ENCODE results near the gene TAF6. TPM values are rescaled to one million over a fixed set of nuclear protein-coding genes. Genes with fewer than 3 reads are reported as not detected.

Gene TAF6
- 31.9 TPM for total RNA-seq
- long read RNA-seq, transcript TAF6-211 (15 exons, 2,464 nt) = major isoform, 12 of 30 reads
- long read RNA-seq, partial matches to known transcripts = 10 of 30 reads
- long read RNA-seq, other reads (novel, unspliced or antisense) = 5 of 30 reads

DNA sequence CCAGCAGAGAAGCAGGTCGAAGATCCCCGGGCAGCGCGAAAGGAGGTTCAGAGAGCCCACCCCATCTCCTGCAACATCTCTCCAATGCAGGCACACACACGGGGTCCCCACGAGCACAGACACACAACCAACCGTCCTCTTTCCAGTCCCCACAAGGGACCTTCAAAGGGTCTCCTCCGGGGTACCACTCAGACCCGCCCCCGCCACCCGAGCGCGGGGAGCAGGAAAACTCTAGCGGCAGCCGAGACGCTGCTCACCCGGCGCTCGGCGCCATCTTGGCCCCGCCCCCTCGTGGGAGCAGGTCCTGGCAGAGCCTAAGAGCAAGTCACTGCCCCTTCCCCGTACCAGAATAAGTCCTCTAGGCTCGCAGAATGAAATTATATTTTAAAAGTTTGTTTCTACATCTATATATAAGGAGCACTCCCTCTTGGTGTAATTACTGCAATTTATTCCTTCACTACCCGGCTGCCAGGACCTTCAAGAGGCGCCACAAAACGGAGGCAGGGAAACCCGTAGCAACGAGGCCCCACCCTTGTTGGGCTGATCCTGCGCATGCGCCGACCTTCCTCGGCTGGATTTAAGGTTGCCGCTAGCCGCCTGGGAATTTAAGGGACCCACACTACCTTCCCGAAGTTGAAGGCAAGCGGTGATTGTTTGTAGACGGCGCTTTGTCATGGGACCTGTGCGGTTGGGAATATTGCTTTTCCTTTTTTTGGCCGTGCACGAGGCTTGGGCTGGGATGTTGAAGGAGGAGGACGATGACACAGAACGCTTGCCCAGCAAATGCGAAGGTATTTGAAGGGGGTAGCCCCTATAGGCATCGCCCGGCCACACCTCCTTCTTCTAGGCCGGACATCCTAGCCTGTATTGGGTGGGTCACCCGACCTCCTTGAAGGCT lies at the start of gene TAF6, which contains the start of gene CNPY4:
TAF6 (minus strand) TSS at position 287 of the 898 bp plus-strand sequence. CDS start 5,149 bp downstream, outside the sequence.
CNPY4 (plus strand) TSS at position 563 of the 898 bp plus-strand sequence; CDS start at position 674, 111 bp downstream.
- peak; percentile 97 for DNase-seq
- peak; percentile 94 for ATAC-seq
- intact Hi-C loops (cut with micrococcal nuclease) = no loop called here

DNA sequence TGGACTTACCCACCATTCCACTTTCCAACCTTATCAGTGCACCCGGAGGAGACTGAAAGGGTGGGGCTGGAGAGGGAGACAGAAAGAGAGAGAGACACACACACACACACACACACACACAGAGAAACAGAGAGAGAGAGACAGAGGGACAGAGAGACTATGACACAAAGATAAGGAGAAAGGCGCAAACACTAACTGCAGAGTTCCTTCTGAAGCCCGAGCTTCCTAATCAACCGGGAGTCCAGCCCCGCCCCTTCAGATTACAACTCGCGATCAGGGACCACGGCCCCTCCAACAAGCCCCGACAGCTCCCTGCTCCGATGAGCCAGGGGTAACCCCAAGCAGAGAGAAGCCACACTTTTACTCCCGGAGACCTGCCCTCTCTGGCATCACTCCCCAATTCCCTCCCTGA lies 48.8 kb upstream of the TAF6 start:
- intact Hi-C loops (cut with micrococcal nuclease) = no loop called here
- ATAC-seq = peak; percentile 50
- no peak for DNase-seq

DNA sequence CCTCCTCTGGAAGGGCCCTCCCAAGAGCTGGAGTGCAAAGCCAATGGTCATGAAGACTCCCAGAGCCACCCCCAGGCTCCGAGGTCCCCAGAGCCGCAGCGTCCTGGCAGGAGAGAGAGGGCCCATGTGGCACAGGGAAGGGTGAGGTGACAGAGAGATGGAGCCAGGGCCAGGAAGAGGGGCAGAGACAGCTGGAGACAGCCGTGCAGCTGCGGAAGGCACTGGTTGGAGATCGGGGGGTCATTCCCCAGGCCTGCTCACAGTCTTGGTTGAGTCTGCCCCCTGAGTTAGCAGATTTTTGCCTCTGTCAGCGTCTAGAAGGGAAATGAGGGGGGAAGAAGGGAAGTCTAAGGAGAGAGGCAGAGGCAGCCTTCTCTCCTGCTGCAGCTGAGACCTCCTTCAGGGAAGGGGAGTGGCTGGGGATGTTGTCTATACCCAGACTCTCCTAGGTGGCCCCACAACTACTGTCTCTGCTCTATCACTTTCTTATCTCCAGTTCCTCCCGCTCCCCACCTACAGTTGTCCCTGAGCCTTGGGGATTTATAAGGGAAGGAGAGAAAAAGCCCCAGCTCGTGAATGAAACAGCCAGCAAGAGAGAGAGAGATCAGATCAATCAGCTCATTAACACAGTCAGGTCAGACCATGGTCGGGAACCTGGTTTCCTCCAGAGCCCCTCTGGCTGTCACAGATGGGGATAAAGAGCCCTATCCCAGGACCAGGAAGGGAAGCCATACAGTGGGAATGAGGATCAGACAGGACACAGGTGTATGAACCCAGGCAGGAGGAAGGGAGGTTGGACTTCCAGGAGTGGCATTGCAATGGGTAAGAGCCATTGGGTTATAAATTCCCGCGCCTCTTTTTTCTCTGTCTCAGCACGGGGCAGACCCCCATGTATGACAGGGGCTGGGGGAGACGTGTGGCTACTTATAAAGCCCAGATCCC lies 48.1 kb upstream of the TAF6 start:
- DNase-seq (no peak), ATAC-seq (no peak)
- intact Hi-C loops (cut with micrococcal nuclease) = no loop called here

DNA sequence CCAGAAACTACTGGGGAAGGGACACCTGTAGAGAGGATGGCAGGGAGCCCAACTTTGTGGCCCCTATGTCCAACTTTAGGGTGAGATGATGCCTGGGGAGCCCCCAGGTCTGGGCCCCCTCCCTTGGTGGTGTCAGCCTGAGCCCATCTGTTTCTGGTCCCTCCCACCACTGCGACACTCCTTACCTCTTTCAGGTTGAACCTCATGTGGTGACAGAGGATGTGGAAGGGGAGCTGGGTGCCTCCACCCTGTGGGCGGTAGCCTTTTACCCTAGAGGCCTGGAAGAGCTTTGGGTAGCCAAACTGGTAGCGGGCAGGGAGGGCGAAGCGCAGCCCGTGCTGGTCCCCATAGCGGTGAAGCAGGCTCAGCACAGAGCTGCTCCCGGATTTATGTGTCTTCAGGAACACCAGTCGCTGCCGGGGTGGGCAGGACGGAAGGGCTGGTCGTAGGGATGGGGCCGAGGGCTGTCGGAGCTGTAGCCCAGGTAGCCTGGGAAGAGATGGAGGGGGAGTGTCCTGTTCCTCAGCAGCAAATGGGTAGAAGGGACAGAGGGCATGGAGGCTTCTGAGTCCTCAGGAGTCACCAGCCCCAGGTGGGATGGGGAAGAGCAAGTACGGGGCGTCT lies 47.3 kb upstream of the TAF6 start:
- intact Hi-C loops (cut with micrococcal nuclease) = no loop called here
- no peak for DNase-seq
- no peak for ATAC-seq

DNA sequence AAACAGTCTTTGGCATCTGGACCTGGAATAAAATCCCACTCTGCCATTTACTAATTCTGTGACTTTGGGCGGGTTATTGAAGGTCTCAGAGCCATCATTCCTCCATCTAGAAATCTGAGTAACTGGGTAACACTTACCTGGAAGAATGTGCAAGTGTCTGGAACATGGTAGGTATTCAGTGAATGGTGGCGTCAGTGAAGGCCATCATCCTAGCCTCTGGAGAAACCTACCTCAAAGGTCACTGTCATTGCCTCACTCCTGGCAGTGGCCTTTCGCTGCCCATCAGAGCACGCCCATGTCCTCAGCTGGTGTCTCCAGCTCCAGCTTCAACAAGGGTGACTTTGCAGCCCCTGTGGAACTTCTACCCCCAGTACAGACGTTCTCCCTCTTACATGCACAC lies 44.7 kb upstream of the TAF6 start:
- ATAC-seq (no peak), DNase-seq (no peak)
- intact Hi-C loops (cut with micrococcal nuclease) = no loop called here

DNA sequence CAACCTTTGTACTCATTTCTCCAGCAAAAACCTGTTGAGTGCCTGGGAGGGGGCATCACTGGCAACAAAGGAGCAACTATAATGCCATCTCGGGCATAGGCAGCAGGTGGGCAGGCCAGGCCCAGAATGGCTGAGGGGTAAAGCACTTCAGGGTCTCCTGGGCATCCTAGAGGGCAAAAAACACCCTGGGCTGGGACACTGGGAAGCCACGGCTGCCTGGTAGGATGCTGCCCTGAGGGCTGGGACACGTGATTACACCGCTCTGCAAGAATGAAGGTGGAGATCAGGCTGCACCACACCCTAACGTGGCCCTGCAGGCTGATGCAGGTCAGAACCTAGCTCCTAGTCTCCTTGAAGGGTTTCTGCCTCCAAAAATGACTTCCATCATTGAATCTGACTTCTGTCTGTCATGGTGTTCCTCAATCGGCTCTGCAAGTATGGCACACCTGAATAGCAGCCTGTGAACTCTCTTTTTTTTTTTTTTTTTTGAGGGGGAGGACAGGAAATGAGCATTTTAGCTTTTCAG lies 43.9 kb upstream of the TAF6 start:
- intact Hi-C loops (cut with micrococcal nuclease) = no loop called here
- ATAC-seq (no peak), DNase-seq (no peak)

DNA sequence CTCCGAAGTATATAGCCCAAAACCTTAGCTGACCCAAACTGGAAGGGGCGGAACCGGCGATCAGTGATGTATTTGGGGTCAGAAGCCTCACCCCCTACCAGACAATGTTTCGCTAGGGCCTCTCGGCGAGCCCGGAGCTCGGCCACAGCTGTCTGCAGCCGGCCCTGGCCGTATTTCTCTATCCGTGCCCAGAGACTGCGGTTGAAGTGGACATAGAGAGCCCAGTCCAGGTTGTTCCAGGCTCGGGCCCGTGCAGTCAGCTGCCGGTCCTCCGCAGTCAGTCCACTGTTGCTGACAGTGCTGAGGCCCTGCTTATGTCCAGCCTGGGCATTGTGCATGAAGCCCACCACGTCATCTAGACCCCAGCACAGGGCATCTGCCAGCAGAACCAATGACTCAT lies 40.9 kb upstream of the TAF6 start:
- intact Hi-C loops (cut with micrococcal nuclease) = no loop called here
- ATAC-seq = no peak
- DNase-seq = peak; percentile 26

DNA sequence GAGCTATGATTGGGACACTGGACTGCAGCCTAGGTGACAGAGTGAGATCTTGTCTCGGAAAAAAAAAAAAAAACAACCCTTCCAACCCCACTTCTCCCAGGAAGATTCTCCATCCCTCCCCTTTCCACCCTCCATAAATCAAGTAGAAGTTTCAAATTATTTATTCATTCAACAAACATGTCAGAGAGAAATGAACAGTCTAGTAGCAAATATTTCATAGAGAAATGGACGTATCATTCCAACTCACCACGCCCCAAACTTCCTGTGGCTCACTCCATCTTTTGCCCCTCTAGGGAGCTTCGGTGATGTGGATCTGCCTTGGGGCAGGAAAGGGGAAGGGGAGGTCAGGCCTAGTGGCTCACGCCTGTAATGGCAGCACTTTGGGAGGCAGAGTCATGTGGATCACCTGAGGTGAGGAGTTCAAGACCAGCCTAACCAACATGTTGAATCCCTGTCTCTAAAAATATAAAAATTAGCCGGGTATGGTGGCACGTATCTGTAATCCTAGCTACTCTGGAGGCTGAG lies 40.0 kb upstream of the TAF6 start:
- intact Hi-C loops (cut with micrococcal nuclease) = no loop called here
- no peak for ATAC-seq

DNA sequence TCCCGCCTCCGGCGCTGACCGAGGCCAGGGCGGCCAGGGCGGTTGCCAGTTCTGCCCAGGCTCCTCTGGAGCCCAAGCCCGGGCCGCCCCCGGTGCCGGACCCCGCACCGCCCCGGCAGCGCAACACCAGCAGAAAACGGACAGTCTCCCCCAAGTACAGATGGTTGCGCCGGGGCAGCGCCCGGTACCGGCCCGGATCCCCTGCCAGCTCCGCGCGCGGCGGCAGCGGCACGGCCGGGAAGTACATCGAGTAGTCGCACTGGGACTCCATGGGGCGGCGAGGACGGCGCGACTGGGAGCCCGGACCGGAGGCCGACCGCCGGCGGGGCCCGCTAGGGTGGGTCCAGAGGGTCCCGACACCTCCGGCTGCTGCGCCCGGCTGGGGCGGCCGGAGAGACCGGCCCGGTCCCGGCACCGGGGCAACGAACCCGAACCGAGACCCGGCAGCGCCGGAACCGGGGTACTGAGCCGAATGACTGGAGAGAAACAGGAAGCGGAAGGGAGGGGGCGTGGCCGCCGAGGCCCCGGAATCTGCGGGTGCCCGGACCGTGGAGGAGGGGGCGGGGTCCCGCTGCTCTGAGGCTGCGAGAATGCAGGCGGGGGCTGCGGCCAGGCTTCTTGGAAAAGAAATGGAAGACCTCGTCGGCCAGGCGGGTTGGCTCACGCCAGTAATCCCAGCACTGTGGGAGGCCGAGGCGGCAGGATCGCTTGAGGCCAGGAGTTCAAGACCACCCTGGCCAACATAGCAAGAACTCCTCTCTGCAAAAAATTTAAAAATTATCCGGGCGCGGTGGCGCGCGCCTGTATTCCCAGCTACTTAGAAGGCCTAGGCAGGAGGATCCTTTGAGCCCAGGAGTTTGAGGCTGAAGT lies 39.3 kb upstream of the TAF6 start, which contains the start of gene TRAPPC14:
TRAPPC14 (minus strand) TSS at position 495 of the 870 bp plus-strand sequence; CDS start at position 271, 224 bp downstream.
- ATAC-seq (peak; percentile 93), DNase-seq (peak; percentile 97)
- intact Hi-C loops (cut with micrococcal nuclease) = no loop called here

More for the DNA sequence above, 40.0 kb upstream of the TAF6 start:
- DNase-seq = peak; percentile 4

DNA sequence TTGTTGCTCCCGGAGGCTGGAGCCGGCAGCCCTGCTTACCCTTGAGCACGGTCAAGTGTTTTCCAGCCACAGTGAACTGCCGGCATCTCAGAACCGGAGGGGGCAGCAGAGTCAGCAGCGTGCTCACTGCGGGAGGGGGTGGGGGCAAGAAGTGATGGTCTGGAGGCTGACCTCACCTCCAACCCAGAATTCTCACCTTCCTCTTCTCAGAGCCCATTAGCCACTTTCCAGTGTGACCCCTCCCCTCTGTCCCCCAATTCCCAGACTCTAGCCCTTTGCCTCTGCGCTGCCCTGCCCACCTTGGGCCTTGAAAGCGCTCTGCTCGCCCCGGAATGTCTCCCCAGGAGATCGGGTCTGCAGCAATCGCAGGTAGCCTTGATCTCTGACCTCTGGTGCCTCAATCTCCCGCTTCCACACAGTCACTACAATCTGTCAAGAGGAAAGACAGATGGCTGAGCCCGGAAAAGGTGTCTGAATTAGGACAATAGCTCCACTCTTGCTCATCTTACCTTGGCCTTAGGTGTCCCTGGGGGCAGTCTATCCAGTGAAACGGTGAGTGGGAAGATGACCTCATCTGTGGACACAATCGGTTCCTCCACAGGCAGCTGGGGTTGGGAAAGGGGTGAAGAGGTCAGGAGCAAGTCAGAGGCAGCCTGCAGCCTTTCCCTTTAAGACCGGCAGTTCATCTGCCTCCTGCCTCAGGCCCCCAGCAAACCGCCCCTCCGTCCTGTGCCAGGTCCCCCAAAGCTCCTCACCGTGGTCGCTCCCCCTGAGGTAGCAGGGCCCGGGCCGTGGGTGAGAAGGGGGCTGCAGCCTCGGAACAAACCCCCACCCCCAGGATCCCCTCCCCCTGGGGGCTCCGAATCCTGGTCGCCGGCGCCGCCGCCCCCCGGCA lies 38.4 kb upstream of the TAF6 start:
- ATAC-seq = peak; percentile 11
- DNase-seq = peak; percentile 41
- intact Hi-C loops (cut with micrococcal nuclease) = no loop called here

DNA sequence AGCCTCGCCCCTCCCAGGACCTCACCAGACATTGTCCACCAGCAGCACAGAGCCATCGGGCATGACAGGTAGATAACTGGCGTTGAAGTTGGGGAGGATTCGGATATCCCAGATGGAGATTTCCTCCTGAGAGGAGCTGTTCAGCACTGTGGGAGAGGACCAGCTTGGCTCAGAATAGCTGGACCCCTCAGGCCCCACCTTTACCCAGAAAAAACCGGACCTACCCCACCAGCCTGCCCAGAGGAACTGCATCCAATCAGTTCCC lies 37.8 kb upstream of the TAF6 start:
- intact Hi-C loops (cut with micrococcal nuclease) = no loop called here

DNA sequence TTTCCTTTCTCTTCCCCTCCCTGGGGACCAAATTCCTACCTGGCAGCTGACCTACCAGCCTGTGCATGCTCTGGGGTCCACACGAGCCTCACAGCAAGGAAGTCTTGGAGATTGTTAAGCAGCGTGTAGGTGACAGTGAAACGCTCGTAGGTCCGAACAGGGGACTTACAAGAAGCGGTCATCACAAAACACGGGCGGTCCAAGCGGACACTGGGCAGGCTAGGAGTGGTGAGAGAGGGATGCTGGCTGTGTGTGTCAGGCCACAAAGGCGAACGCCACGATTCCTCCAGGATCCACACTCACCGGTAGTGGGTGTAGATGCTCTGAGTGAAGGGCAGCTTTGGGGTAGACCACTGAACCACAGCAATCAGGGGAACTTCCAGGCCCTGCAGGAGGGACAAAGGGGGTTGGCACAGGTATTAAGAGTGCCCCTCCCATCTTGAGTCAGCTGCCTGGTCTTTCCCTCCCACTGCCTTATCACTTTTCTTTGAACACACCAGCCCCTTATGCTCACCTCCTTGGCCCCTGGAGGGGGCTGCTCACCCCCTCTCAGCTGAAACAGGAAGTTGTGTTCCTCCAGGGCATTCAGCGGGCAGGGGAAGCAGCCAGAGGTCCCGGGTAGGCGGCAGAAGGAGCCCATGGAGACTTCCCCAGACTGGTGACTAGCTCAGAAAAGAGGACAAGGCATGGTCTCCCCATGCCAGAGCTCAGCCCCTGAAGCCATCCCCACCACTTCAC lies 37.3 kb upstream of the TAF6 start:
- ATAC-seq (no peak), DNase-seq (peak; percentile 29)
- intact Hi-C loops (cut with micrococcal nuclease) = no loop called here

More for the DNA sequence above, 37.8 kb upstream of the TAF6 start:
- DNase-seq = no peak
- no peak for ATAC-seq

DNA sequence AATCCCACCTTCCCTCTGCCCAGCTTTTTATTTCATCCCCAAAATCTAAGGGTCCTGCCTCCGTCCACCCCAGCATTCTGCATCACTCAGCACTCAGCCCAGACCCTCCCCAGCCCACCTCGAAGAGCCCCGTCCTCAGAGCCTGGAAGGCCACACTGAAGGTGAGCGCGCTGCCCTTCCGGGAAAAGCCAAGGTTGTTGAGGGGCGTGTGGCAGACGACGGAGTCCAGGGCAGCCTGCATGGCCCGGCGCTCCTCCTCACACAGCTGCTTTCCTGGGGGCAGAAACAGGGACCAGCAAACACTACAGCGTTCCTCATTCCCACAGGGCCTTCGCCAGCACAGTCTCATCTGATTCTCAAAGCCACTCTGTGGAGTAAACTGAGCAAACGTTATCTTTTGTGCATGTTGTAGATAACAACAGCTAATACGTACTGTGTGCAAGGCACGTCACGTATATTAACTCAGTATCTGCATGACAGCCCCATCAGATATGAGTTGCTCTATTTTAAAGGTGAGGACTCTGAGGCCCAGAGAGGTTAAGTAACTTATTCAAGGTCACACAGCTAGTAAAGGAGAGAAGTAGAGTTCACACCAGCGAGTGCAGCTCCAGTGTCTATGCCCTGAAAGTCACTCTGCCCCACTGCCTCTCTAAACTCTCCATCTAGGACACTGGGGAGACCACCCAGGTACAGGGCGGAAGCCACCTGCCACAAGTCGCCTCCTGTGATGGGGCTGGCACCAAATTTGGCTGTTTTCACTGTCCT lies 36.6 kb upstream of the TAF6 start:
- intact Hi-C loops (cut with micrococcal nuclease) = no loop called here
- ATAC-seq = no peak
- peak; percentile 20 for DNase-seq

DNA sequence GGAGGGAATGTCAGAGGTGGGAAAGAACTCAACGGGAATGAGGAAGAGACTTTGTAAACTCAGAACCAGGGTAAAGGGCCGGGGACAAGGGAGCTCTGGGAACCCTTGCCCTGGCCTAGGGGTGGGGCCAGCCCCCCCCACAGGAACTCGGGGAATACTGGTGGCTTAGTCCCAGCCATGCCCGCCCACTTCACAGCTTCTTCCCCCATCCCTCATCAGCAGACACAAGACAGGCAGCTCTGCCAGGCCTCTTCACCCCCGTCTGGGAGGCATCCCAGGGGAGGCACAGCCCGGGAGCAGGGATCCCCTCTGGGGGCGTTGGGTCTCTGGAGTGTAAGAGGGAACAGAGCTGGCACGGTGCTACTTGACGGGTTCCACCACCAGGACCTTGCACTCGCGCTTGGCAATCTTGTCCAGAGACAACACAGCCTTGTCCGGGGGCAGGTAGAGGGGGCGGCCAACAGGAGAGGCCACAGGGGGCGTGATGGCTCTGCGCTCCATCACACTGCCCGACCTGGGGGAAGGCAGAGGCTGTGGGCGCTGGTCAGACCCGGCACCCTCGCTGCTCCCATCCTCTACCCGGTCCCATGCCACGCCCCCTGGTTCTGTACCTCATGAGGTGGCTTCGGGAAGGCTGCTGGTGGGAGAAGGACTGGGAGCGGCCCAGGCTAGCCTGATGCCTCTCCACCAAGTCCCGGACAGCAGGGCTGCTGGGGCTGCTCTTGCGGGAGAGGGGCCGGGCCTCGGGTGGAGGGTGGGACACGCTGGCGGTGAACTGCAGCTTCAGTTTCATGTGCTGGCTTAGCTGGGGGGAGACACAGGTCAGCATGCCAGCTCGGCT lies 35.7 kb upstream of the TAF6 start:
- DNase-seq (peak; percentile 30), ATAC-seq (no peak)
- intact Hi-C loops (cut with micrococcal nuclease) = no loop called here
